ENCODE results near the gene FSIP1. TPM values are rescaled to one million over a fixed set of nuclear protein-coding genes. Genes with fewer than 3 reads are reported as not detected.

FSIP1 gene
- total and polyA plus RNA-seq, 2 donors from 2014 or later, result 0.75 to 2.4 TPM

GRCh38 chr15:39597751-39598185 lies 184.9 kb downstream of the FSIP1 start:
- H3K9ac ChIP-seq (ENCODE audit: low read length in 3 of 3), result no peak overlapping the region
- TF ChIP-seq CTCF (IDR thresholded peaks at IDR 0.05; ENCODE audit: borderline replicate concordance, extremely low read depth, insufficient read depth), result no peak
- no peak overlapping the region for H3K4me3 ChIP-seq (ENCODE audit: low read length in 3 of 3)
- intact Hi-C loops (cut with DNase I), result no loop called here
- no peaks in the 10 kb centered on the region for H3K27me3 ChIP-seq (ENCODE audit: control insufficient read depth, insufficient read depth, low read length)
- H3K9me3 ChIP-seq (ENCODE audit: control insufficient read depth in 2 of 3, insufficient read depth in 1 of 3, low read length in 3 of 3), result no peaks in the 10 kb centered on the region
- peaks cover 3 to 6% (median 3%) of the 10 kb centered on the region in 3 donors for H3K4me1 ChIP-seq (ENCODE audit: control insufficient read depth in 2 of 3, insufficient read depth in 2 of 3, low read depth in 1 of 3, low read length in 3 of 3)
- peaks cover 15 to 29% (median 27%) of the 10 kb centered on the region in 3 donors for H3K36me3 ChIP-seq (ENCODE audit: control insufficient read depth in 2 of 3, insufficient read depth in 3 of 3, low read length in 3 of 3)
- FAIRE-seq (no peak), DNase-seq (no peak)
- H3K27ac ChIP-seq (ENCODE audit: low read depth in 2 of 2, low read length in 2 of 2), result no peak overlapping the region

DNA sequence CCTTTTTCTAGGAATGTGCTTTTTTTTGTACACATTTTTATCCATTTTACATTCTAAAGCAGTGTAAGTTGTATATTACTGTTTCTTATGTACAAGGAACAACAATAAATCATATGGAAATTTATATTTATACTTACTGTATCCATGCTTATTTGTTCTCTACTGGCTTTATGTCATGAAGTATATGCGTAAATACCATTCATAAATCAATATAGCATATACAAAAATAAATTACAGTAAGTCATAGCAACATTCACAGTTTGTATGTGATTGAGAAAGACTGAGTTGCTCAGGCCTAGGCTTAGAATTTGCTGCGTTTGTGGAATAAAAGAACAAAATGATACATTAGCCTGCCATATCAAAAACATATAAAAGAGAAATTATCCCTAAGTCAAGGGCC lies 185.3 kb downstream of the FSIP1 start:
- Histone ChIP-seq H3K27me3 (ENCODE audit: control insufficient read depth, insufficient read depth, low read length) (no peaks in the 10 kb centered on the region), H3K9ac (ENCODE audit: low read length in 3 of 3) (no peak overlapping the region), H3K27ac (ENCODE audit: low read depth in 2 of 2, low read length in 2 of 2) (no peak overlapping the region), H3K9me3 (ENCODE audit: control insufficient read depth in 2 of 3, insufficient read depth in 1 of 3, low read length in 3 of 3) (no peaks in the 10 kb centered on the region), H3K4me3 (ENCODE audit: low read length in 3 of 3) (no peak overlapping the region), H3K36me3 (ENCODE audit: control insufficient read depth in 2 of 3, insufficient read depth in 3 of 3, low read length in 3 of 3) (peaks cover 20 to 33% (median 31%) of the 10 kb centered on the region in 3 donors), H3K4me1 (ENCODE audit: control insufficient read depth in 2 of 3, insufficient read depth in 2 of 3, low read depth in 1 of 3, low read length in 3 of 3) (peaks cover 3 to 6% (median 3%) of the 10 kb centered on the region in 3 donors)
- TF ChIP-seq CTCF (IDR thresholded peaks at IDR 0.05; ENCODE audit: borderline replicate concordance, extremely low read depth, insufficient read depth), result no peak
- intact Hi-C loops (cut with DNase I), result no loop called here
- no peak for FAIRE-seq
- DNase-seq, result no peak

DNA sequence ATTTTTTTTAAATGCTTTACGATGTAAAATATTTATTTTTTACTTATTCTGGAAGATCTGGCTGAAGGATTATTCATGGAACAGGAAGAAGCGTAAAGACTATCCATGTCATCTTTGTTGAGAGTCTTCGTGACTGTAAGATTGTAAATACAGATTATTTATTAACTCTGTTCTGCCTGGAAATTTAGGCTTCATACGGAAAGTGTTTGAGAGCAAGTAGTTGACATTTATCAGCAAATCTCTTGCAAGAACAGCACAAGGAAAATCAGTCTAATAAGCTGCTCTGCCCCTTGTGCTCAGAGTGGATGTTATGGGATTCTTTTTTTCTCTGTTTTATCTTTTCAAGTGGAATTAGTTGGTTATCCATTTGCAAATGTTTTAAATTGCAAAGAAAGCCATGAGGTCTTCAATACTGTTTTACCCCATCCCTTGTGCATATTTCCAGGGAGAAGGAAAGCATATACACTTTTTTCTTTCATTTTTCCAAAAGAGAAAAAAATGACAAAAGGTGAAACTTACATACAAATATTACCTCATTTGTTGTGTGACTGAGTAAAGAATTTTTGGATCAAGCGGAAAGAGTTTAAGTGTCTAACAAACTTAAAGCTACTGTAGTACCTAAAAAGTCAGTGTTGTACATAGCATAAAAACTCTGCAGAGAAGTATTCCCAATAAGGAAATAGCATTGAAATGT lies 186.1 kb downstream of the FSIP1 start:
- DNase-seq, result no peak
- H3K27me3 ChIP-seq (ENCODE audit: control insufficient read depth, insufficient read depth, low read length), result no peaks in the 10 kb centered on the region
- TF ChIP-seq CTCF (IDR thresholded peaks at IDR 0.05; ENCODE audit: borderline replicate concordance, extremely low read depth, insufficient read depth), result no peak
- H3K4me3 ChIP-seq (ENCODE audit: low read length in 3 of 3), result no peak overlapping the region
- peak overlapping the region in 1 of 2 donors; percentile 5 for H3K27ac ChIP-seq (ENCODE audit: low read depth in 2 of 2, low read length in 2 of 2)
- H3K9me3 ChIP-seq (ENCODE audit: control insufficient read depth in 2 of 3, insufficient read depth in 1 of 3, low read length in 3 of 3), result no peaks in the 10 kb centered on the region
- no peak for FAIRE-seq
- no peak overlapping the region for H3K9ac ChIP-seq (ENCODE audit: low read length in 3 of 3)
- intact Hi-C loops (cut with DNase I), result no loop called here
- H3K4me1 ChIP-seq (ENCODE audit: control insufficient read depth in 2 of 3, insufficient read depth in 2 of 3, low read depth in 1 of 3, low read length in 3 of 3), result peaks cover 3 to 6% (median 3%) of the 10 kb centered on the region in 3 donors
- H3K36me3 ChIP-seq (ENCODE audit: control insufficient read depth in 2 of 3, insufficient read depth in 3 of 3, low read length in 3 of 3), result peaks cover 25 to 37% (median 34%) of the 10 kb centered on the region in 3 donors
